NCI-H446 treated with DMSO at 0.1 percent for 48 hours (cell line): ENCODE results near the gene WTIP.
"Not testable (repeated sequence)": the region's sequence is repeated elsewhere in the genome, so short reads cannot be mapped to it uniquely, and the experiment has no call there.

ENCODE experiments used
- DNase-seq: peaks from one replicate; lab custom pipeline; 2025; lab: John Stamatoyannopoulos, UW

Gene WTIP

DNA sequence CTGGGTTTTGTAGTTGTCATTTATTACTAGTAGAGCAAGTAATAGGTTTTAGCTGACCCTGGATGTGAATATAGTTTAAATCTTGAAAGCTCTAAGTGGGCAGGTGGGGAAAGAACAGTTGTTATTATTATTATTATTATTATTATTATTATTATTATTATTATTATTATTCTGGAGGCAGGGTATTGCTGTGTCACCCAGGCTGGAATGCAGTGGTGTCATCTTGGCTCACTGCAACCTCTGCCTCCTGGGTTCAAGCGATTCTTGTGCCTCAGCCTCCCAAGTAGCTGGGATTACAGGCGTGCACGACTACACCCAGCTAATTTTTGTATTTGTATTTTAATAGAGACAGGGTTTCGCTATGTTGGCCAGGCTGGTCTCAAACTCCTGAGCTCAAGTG, 3.1 kb upstream of the WTIP start:
- DNase-seq: not testable (repeated sequence)

- DNase-seq: no peak
These were observed 2.2 kb upstream of the WTIP start for GRCh38 chr19:34479396-34479795.

DNA sequence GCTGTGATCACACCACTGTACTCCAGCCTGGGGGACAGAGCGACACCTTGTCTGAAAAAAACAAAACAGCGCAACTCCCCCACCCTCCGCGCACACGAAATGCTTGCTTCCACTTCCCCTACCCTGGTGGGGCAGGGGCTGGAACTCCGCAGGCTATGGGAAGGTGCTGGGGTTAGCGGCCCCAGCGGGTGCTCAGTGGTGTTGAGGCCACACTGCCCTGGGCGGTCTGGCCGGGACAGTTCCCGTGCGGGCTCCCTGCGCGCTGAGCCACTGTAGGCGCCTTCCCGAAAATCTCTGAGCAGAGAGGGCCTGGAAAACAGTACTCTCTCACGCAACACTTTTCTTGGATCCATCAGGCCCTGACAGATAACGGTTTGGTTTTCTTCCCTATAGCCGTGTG, 1.1 kb upstream of the WTIP start:
- no peak for DNase-seq

GRCh38 chr19:34481861-34482379, 362 bp downstream of the WTIP start:
- no peak for DNase-seq

DNA sequence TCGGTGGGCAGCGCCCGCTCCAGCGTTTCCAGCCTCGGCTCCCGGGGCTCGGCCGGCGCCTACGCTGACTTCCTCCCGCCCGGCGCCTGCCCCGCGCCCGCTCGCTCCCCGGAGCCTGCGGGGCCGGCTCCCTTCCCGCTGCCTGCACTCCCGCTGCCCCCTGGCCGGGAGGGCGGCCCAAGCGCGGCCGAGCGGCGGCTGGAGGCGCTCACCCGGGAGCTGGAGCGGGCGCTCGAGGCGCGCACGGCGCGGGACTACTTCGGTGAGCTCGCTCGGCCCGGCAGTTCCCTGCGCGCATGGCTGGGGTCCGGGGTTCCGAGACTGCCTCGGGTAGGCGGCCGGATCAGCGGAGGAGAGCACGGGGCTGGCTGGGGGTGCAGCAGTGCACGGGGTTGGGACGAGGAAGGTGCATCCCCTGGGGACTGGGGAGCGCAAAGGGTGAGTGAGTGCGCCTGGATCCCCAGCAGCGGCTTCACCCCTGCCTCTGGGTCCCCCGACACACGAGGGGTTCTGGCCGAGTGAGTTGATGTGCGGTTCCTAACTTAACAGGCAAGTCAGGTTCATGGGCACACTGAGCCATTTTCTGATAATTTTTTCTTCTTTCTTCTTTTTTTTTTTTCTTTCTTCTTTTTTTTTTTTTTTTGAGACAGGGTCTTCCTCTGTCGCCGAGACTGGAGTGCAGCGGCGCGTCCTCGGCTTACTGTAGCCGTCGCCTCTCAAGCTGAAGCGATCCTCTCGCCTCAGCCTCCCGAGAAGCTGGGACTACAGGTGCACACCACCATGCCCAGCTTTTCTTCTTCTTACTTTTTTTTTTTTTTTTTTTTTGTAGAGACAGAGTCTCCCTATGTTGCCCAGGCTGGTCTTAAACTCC, 1.1 kb downstream of the WTIP start:
- no peak for DNase-seq

- no peak for DNase-seq
These were observed 2.8 kb downstream of the WTIP start for GRCh38 chr19:34484328-34484727.

- DNase-seq: no peak
These were observed 4.3 kb downstream of the WTIP start for GRCh38 chr19:34485831-34486230.

DNA sequence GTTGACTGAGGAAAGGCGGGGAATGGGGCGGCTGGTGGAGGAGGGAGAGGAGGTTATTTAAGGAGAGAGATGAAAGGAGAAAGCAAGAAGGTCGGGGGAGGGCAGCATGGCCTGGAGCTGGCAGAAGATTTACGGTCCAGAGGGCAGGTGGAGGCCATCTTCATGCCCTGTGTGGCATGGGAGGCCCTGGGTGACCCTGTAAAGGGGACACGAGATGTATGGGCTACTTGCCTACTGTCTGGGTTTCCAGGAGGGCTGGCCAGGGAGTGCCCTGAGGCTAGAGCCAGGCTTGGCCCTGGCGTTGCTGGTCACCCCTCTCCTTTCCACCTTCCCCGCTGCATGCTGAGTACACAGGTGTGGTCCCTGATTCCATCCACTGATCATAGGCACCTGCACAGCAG, 6.1 kb downstream of the WTIP start:
- DNase-seq: no peak

- DNase-seq: no peak
These were observed 7.6 kb downstream of the WTIP start for GRCh38 chr19:34489175-34489574.

- DNase-seq: no peak
These were observed 8.7 kb downstream of the WTIP start for GRCh38 chr19:34490141-34490766.

GRCh38 chr19:34493038-34493648, 11.6 kb downstream of the WTIP start:
- no peak for DNase-seq

DNA sequence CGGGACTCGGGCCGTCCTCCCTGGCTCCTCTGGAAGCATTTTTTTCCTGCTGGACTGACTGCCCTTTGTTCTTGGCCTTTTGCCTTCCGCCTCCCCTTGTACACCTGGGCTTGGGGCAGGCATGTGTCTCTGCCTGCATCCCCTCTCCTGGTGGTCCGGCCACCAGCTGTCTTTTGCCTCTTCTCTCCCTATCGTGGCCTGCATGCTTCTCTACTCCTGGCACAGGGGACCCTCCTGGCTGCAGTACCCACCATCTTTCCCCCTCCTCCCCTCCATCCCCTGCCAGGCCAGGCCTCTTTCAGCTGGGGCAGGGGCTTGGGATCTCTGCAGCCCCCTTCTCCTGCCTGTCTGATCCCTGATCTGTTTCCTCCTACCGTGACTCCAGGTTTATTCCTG, 12.1 kb downstream of the WTIP start:
- no peak for DNase-seq

DNA sequence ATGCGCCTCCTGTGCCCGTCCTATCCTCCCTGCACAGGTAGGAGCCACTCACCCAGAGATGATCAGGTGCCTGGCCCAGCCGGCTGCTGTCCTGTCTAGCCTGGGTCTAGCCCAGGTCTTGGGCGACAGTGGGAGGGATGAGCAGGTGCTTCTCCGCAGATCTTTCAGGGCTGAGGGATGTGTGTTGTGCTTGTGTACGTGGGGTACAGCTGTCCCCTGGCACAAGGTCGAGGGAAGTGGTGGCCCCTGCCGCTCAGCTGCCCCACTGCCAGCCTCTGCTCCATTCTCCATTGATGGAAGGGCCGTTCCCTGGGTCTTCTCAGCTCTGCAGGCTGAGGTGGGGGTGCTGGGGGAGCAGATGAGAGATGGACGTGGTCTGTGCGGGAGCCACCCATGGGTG, 13.0 kb downstream of the WTIP start:
- no peak for DNase-seq

DNA sequence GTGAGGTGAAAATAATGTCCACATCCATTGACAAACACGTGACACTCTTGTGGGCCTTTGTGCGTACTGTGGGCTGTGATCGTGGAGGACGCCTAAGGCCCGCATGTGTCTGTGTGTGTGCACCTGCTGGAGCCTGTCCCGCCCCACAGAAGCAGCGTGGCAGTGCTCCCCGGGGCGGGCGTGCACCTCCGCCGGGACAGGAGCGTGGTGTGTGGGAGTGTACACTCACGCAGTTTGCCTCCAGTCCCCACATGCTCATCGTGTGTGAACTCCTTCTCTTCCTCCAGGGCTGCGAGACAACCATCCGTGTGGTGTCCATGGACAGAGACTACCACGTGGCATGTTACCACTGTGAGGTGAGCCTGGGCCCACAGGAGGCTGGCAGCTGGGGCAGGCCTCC, 13.9 kb downstream of the WTIP start:
- DNase-seq: no peak

DNA sequence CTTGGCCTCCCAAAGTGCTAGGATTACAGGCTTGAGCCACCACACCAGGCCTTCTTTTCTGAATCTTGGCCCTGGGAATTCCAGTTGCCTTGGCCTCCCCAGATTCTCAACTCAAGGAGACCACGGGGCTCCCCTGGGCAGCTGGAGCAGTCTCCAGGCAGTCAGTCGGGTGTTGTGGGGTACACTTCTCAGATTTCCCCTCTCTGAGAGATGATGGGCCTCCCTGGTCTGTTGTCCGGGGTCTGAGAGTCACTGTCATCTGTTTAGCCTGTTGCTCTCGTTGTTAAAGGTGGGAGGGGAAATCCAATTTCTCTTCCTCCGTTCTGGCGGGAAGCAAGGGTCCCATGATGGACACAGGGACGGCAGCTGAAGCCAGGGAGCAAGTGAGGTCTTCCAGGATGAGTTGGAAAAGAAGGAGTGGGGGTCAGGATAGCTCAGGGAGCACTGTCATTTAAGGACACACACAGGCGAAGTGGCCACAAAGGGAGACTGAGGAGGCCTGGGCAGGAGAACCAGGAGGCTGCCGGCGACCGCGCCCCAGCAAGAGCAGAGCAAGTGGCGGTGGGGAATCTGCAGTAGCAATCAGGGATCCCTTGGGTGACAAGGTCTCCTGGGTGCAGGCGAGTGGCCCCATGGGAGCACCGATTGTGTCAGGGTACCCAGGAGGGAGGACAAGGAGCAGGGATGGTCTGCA, 15.7 kb downstream of the WTIP start:
- DNase-seq: no peak

DNA sequence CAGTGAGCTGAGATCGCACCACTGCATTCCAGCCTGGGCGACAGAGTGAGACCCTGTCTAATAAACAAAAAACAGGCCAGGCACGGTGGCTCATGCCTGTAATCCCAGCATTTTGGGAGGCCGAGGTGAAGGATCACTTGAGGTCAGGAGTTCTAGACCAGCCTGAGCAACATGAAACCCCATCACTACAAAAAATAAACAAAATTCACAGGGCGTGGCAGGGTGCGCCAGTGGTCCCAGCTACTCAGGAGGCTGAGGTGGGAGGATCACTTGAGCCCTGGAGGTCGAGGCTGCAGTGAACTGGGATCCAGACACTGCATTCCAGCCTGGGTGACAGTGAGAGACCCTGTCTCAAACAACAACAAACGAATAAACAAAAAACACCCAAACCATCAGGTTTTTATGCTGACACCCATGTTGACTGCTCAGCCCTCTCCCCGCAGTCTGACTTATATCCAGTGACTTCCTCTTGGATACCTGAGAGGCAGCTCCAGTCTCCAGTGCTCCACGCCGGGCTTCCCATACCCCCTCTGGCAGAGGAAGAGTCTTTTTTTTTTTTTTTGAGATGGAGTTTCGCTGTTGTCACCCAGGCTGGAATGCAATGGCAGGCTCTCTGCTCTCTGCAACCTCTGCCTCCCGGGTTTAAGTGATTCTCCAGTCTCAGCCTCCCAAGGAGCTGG, 17.7 kb downstream of the WTIP start:
- no peak for DNase-seq

DNA sequence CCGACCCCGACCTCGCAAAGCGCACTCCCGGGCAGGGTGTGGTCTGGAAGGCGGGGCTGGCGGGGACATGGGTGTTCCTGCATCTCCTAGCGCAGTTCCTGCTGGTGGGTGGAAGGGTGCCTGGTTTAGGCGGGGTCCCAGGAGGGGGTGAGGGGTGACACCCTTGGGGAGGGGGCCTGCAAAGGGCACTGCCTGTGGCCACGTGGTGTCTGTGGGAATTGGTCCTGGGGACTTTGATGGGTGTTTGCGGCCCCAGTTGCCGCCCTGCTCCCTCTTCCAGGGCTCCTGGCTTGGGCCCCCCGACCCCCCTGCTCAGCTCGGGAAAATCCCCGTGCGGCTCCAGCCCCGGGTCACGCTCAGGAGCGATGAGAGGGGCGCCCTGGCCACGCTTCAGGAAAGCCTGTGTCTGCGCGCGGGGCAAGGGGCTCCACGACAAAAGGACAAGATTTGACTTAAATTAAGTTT, 19.1 kb downstream of the WTIP start:
- no peak for DNase-seq

GRCh38 chr19:34501339-34502320, 20.1 kb downstream of the WTIP start:
- peak; percentile 21 for DNase-seq

- no peak for DNase-seq
These were observed 21.2 kb downstream of the WTIP start for GRCh38 chr19:34502582-34503411.
